GM12878 (cell line): ENCODE measurements around the gene SRPK3. TPM values are rescaled to one million over a fixed set of nuclear protein-coding genes. Genes with fewer than 3 reads are reported as not detected.

Experiments
- ATAC-seq: fragments of 200-7000 bp; cut with Tn5 transposase; 3 replicates; pipeline ENCODE4 v1.9.1; 2020; ENCODE audit warnings: mild to moderate bottlenecking, moderate library complexity
- BruUV-seq: library from RNA; stranded (reverse); fragments of 400-500 nt; replicated peaks from 2 replicates; lab custom pipeline; 2021; lab: Mats Ljungman, UMichigan
- CTCF ChIA-PET: fragments of 300-600 bp; sonication (Branson Sonifier 250); formaldehyde crosslinking; extraction: SDS; loops from one replicate; lab custom pipeline; 2021; ENCODE audit warnings: inconsistent platforms; lab: Yijun Ruan, JAX
- POLR2A ChIA-PET: fragments of 350-600 bp; formaldehyde crosslinking; extraction: SDS; loops from one replicate; lab custom pipeline; 2021; ENCODE audit warnings: inconsistent platforms; lab: Charles Lee
- RAD21 ChIA-PET: fragments of 300-600 bp; sonication (Branson Sonifier 250); formaldehyde crosslinking; loops from one replicate; lab custom pipeline; 2023; ENCODE audit warnings: antibody characterized with exemption; ENCODE audit not compliant: unreplicated experiment; lab: Charles Lee
- SMC1A ChIA-PET: fragments of 300-600 bp; sonication (Branson Sonifier 250); formaldehyde crosslinking; loops from one replicate; lab custom pipeline; 2023; ENCODE audit not compliant: unreplicated experiment, uncharacterized antibody; lab: Charles Lee
- DNase-seq: peaks from one replicate; pipeline ENCODE4 v3.0.0-alpha.2; 2011; ENCODE audit warnings: low read depth, low spot score
- FAIRE-seq: peaks from 3 replicates; lab custom pipeline; 2011; peaks lifted over from hg19 to GRCh38; lab: Jason Lieb, UNC
- H2AFZ ChIP-seq: 2 replicates; pipeline ENCODE4 v1.6.0; 2011; ENCODE audit warnings: low read depth, low read length, control low read depth; ENCODE audit not compliant: control insufficient read depth
- H3K27ac ChIP-seq: 2 replicates; pipeline ENCODE4 v1.5.1; 2011; ENCODE audit warnings: control low read depth; ENCODE audit not compliant: control insufficient read depth, insufficient read depth
- H3K27me3 ChIP-seq, 2 experiments: replicated peaks in 1 of 2; 2 replicates each; pipeline versions ENCODE4 v1.6.0 to v1.6.1; 2011; ENCODE audit warnings: low read length in 1 of 2; ENCODE audit not compliant: control insufficient read depth in 2 of 2, insufficient read depth in 2 of 2
- H3K36me3 ChIP-seq, 2 experiments: 2 replicates each; pipeline ENCODE4 v1.5.1; 2011; ENCODE audit warnings: low read length in 1 of 2; ENCODE audit not compliant: control insufficient read depth in 2 of 2, insufficient read depth in 2 of 2
- H3K4me1 ChIP-seq: 2 replicates; pipeline ENCODE4 v1.6.1; 2011; ENCODE audit warnings: mild to moderate bottlenecking, low read length, moderate library complexity, mixed read lengths; ENCODE audit not compliant: control insufficient read depth, insufficient read depth
- H3K4me2 ChIP-seq: 2 replicates; pipeline ENCODE4 v1.6.0; 2011; ENCODE audit warnings: control low read depth; ENCODE audit not compliant: control insufficient read depth, insufficient read depth
- H3K4me3 ChIP-seq: fragments of 200-600 bp; sonication (generic); 2 replicates; pipeline ENCODE4 v1.5.1; 2016
- H3K79me2 ChIP-seq: 2 replicates; pipeline ENCODE4 v1.6.0; 2011; ENCODE audit warnings: low read length; ENCODE audit not compliant: control insufficient read depth, insufficient read depth
- H3K9ac ChIP-seq: 2 replicates; pipeline ENCODE4 v1.8.0; 2011; ENCODE audit warnings: low read length, control low read depth, mixed read lengths; ENCODE audit not compliant: control insufficient read depth, insufficient read depth
- H3K9me3 ChIP-seq: replicated peaks from 3 replicates; pipeline ENCODE4 v1.5.1; 2011; ENCODE audit warnings: mild to moderate bottlenecking, low read length; ENCODE audit not compliant: control insufficient read depth, insufficient read depth
- H4K20me1 ChIP-seq: 2 replicates; pipeline ENCODE4 v1.6.0; 2011; ENCODE audit not compliant: control insufficient read depth, insufficient read depth
- BCL11A ChIP-seq: IDR thresholded peaks from 2 replicates; pipeline ENCODE4 v1.6.1; 2011; ENCODE audit warnings: low read depth, low read length
- CHD2 ChIP-seq: IDR thresholded peaks from 2 replicates; pipeline ENCODE4 v1.6.1; 2011; ENCODE audit warnings: low read depth, low read length, improper control_type of control experiment, borderline replicate concordance
- CREM ChIP-seq: IDR thresholded peaks from 2 replicates; pipeline ENCODE4 v1.6.1; 2014; ENCODE audit warnings: antibody characterized with exemption, low read depth
- FOXM1 ChIP-seq: IDR thresholded peaks from 2 replicates; pipeline ENCODE4 v1.6.1; 2012; ENCODE audit warnings: low read depth, mild to moderate bottlenecking, inconsistent platforms, low read length, moderate library complexity
- JUNB ChIP-seq: IDR thresholded peaks from 2 replicates; pipeline ENCODE4 v1.6.1; 2016; ENCODE audit warnings: antibody characterized with exemption, mild to moderate bottlenecking
- MTA2 ChIP-seq: fragments of 450-650 bp; IDR thresholded peaks from 2 replicates; pipeline ENCODE4 v1.6.1; 2016; ENCODE audit warnings: low read depth, mild to moderate bottlenecking, moderate library complexity
- NBN ChIP-seq: fragments of 450-650 bp; IDR thresholded peaks from 2 replicates; pipeline ENCODE4 v1.6.1; 2016
- NFXL1 ChIP-seq: fragments of 450-650 bp; IDR thresholded peaks from 2 replicates; pipeline ENCODE4 v1.6.1; 2017; ENCODE audit warnings: antibody characterized with exemption, mild to moderate bottlenecking, borderline replicate concordance
- NR2F1 ChIP-seq: fragments of 450-650 bp; conservative IDR thresholded peaks from 2 replicates; pipeline ENCODE4 v1.6.1; 2017; ENCODE audit warnings: mild to moderate bottlenecking
- POLR2A ChIP-seq: IDR thresholded peaks from 2 replicates; pipeline ENCODE4 v1.6.1; 2011; ENCODE audit warnings: low read depth, mild to moderate bottlenecking, low read length
- RB1 ChIP-seq: fragments of 450-650 bp; formaldehyde crosslinking; IDR thresholded peaks from 2 replicates; pipeline ENCODE4 v1.6.1; 2017; ENCODE audit warnings: mild to moderate bottlenecking, borderline replicate concordance
- SIN3A ChIP-seq: IDR thresholded peaks from 2 replicates; pipeline ENCODE4 v1.6.1; 2012; ENCODE audit warnings: low read depth, low read length, improper control_type of control experiment
- SREBF1 ChIP-seq: IDR thresholded peaks from 2 replicates; pipeline ENCODE4 v1.6.1; 2012; ENCODE audit warnings: mild to moderate bottlenecking, low read length
- SUPT20H ChIP-seq: IDR thresholded peaks from 2 replicates; pipeline ENCODE4 v1.6.1; 2011; ENCODE audit warnings: low read depth, mild to moderate bottlenecking, low read length, moderate library complexity, borderline replicate concordance; ENCODE audit not compliant: control insufficient read depth
- SUZ12 ChIP-seq: fragments of 200-600 bp; sonication (generic); IDR thresholded peaks from one replicate; pipeline ENCODE4 v1.6.1; 2018; ENCODE audit warnings: antibody characterized with exemption, mild to moderate bottlenecking; ENCODE audit not compliant: unreplicated experiment
- YY1 ChIP-seq: IDR thresholded peaks from 2 replicates; pipeline ENCODE4 v1.6.1; 2011; ENCODE audit warnings: low read depth, mild to moderate bottlenecking, low read length
- ZBTB4 ChIP-seq: fragments of 450-650 bp; formaldehyde crosslinking; IDR thresholded peaks from 2 replicates; pipeline ENCODE4 v1.4.0; 2022; ENCODE audit warnings: mild to moderate bottlenecking, moderate library complexity
- ZNF207 ChIP-seq: fragments of 450-650 bp; IDR thresholded peaks from 2 replicates; pipeline ENCODE4 v1.6.1; 2014; ENCODE audit warnings: antibody characterized with exemption, mild to moderate bottlenecking, borderline replicate concordance
- WGBS: methylation state at CpG from one replicate; pipeline ENCODE4 v1.1.6; 2016; ENCODE audit warnings: low lambda C conversion rate; ENCODE audit not compliant: insufficient replicate concordance, insufficient coverage; ENCODE audit errors: missing lambda C conversion rate; 5-methylcytosine and 5-hydroxymethylcytosine counted together
- in situ Hi-C: fragments of 300-500 bp; cut with MboI; formaldehyde crosslinking; loops from 9 replicates; pipeline ENCODE4 v1.14.3; 2018; ENCODE audit warnings: mixed read lengths
- intact Hi-C: fragments of 100-400 bp; cut with micrococcal nuclease; formaldehyde crosslinking; loops from one replicate; pipeline ENCODE4 v1.14.2; 2022; ENCODE audit not compliant: unreplicated experiment
- polyA plus RNA-seq, 11 experiments: library from polyadenylated mRNA; depleted of rRNA in 4 of 11; unstranded in 6 of 11; stranded (reverse) in 5 of 11; fragments of >200 nt; fragmentation: Nextera tagmentation in 4 of 11; fragmentation: Illumina TruSeq in 1 of 11; extraction: Ambion mirVana in 4 of 11; extraction: Trizol in 1 of 11; gene quantifications; 1 replicate in 1 of 11; 2 replicates in 10 of 11; pipeline versions ENCODE4 v1.2.1 to v1.2.3, GENCODE V29; 2011 to 2016; ENCODE audit warnings: inconsistent platforms in 2 of 11, missing spikeins in 2 of 11, low read depth in 1 of 11
- total RNA-seq, 4 experiments: library from RNA; depleted of rRNA in 3 of 4; stranded (reverse); fragments of >200 nt in 3 of 4; fragmentation: Illumina TruSeq in 1 of 4; extraction: Trizol in 1 of 4; gene quantifications; 2 replicates each; pipeline versions ENCODE4 v1.2.1 to v1.2.3, GENCODE V29; 2013 to 2021
- TF ChIP-seq, protein P1 (sequence below), 3 experiments: IDR thresholded peaks in 2 of 3; conservative IDR thresholded peaks in 1 of 3; 2 replicates each; pipeline ENCODE4 v1.5.1; 2011; ENCODE audit warnings: low read depth in 3 of 3, low read length in 3 of 3, mild to moderate bottlenecking in 3 of 3, control low read depth in 2 of 3, moderate library complexity in 2 of 3, inconsistent platforms in 1 of 3, mixed read lengths in 1 of 3; ENCODE audit not compliant: control insufficient read depth in 2 of 3, insufficient read depth in 1 of 3; ENCODE audit errors: extremely low read depth in 1 of 3

SRPK3 gene
- total and polyA plus RNA-seq, 10 of the 15 experiments (the other 5 are each of a cell fraction or from before 2014, with no cell fraction given): 0.05 to 0.19 TPM; not detected in 8

DNA sequence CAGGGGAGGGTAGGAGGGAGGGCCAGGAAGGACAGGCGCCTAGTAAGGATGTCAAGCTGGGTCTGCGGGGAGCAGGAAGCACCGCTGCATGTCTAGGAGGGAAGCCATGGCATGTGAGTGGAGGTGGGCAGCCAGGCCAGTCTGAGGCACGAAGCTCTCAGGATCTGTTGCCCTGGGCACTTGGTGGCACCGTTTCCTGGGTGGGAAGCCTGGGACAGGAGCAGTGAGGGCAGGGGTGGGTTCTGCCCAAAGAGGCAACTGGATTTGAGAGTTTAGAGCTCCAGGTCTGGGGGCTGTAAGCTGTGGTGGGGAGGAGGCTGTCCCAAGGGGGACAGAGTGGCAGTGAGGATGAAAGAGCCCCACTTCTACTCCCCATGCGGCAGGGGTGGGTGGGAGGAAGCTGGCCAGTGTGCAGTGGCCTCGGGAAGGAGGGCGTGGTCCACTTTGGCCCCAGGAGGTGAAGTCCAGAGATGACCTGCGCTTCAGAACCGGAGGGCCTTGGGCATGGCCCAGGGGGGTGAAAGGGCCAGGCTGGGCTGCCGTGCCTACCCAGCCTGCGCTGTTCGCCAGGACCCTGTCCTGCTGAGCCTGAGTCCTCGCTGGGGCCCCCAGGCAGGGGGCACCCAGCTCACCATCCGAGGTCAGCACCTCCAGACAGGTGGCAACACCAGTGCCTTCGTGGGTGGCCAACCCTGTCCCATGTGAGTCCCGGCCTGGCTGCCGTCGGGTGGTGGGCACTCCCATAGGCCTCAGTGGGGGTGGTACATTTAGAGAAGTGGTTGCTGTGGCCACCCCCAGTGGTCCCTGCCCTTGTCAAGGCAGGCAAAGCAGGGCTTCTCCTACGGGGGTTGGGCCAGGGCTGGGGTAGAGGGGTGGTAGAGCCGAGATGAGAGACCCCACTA lies 8.3 kb upstream of the SRPK3 start:
- POLR2A ChIA-PET: no interaction called here
- Histone ChIP-seq H3K27ac (no peak overlapping the region), H4K20me1 (no peaks in the 10 kb centered on the region), H3K4me3 (no peak overlapping the region), H3K9me3 (no peaks in the 10 kb centered on the region; the same call in 2 of the 3 replicates), H3K9ac (no peak overlapping the region), H3K36me3 (no peaks in the 10 kb centered on the region), H3K4me1 (no peaks in the 10 kb centered on the region), H3K79me2 (no peaks in the 10 kb centered on the region), H3K4me2 (no peak overlapping the region), H3K27me3 (no peaks in the 10 kb centered on the region), H2AFZ (no peak overlapping the region)
- in situ Hi-C loops (no loop called here), intact Hi-C loops (no loop called here)
- SMC1A ChIA-PET: no interaction called here
- ATAC-seq (no peak), DNase-seq (no peak), FAIRE-seq (no peak)
- TF ChIP-seq JUNB (no peak), NR2F1 (no peak), NFXL1 (no peak), NBN (no peak), YY1 (no peak), POLR2A (no peak), CREM (no peak), SUPT20H (no peak), SIN3A (no peak), BCL11A (no peak), CHD2 (no peak), FOXM1 (no peak), SUZ12 (no peak), SREBF1 (no peak), MTA2 (no peak), ZNF207 (no peak), RB1 (no peak), ZBTB4 (CRISPR knock-in tag) (no peak)
- TF ChIP-seq, protein P1, sequence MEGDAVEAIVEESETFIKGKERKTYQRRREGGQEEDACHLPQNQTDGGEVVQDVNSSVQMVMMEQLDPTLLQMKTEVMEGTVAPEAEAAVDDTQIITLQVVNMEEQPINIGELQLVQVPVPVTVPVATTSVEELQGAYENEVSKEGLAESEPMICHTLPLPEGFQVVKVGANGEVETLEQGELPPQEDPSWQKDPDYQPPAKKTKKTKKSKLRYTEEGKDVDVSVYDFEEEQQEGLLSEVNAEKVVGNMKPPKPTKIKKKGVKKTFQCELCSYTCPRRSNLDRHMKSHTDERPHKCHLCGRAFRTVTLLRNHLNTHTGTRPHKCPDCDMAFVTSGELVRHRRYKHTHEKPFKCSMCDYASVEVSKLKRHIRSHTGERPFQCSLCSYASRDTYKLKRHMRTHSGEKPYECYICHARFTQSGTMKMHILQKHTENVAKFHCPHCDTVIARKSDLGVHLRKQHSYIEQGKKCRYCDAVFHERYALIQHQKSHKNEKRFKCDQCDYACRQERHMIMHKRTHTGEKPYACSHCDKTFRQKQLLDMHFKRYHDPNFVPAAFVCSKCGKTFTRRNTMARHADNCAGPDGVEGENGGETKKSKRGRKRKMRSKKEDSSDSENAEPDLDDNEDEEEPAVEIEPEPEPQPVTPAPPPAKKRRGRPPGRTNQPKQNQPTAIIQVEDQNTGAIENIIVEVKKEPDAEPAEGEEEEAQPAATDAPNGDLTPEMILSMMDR (IDR thresholded peaks at IDR 0.05 in 2 of 3, conservative IDR thresholded peaks at IDR 0.05 in 1 of 3; ENCODE audit: control insufficient read depth in 2 of 3, extremely low read depth in 1 of 3, insufficient read depth in 1 of 3, low read depth in 3 of 3, low read length in 3 of 3): no peak
- CTCF ChIA-PET: no interaction called here
- BruUV-seq: no TSS peak
- RAD21 ChIA-PET: interaction anchor here (0.7 kb wide), 1 partner anchor 202 kb away, joined by 4 read pairs; no protein-coding TSS in a partner anchor
- WGBS: 34% methylated on average over 19 of the region's 21 CpGs
